GM23338 (cell line): ENCODE data around the gene GNG12. TPM values are rescaled to one million over a fixed set of nuclear protein-coding genes. Genes with fewer than 3 reads are reported as not detected.
"Not testable (repeated sequence)": the region's sequence is repeated elsewhere in the genome, so short reads cannot be mapped to it uniquely, and the experiment has no call there.

ENCODE experiments used
- ATAC-seq: fragments of 200-7000 bp; cut with Tn5 transposase; 3 replicates; pipeline ENCODE4 v1.9.1; 2020
- DNase-seq: peaks from one replicate; pipeline ENCODE4 v3.0.0-alpha.2; 2015; ENCODE audit warnings: low spot score
- H2AFZ ChIP-seq: fragments of 200-600 bp; sonication (generic); 2 replicates; pipeline ENCODE4 v1.8.0; 2016; ENCODE audit warnings: antibody characterized with exemption, mild to moderate bottlenecking, moderate library complexity
- H3F3A ChIP-seq: fragments of 200-600 bp; sonication (generic); replicated peaks from 2 replicates; pipeline ENCODE4 v1.8.0; 2017; ENCODE audit warnings: antibody characterized with exemption, mixed run types, low read depth
- H3K27ac ChIP-seq: fragments of 200-600 bp; sonication (generic); 2 replicates; pipeline ENCODE4 v1.6.1; 2016; ENCODE audit warnings: low read depth
- H3K27me3 ChIP-seq: fragments of 200-600 bp; sonication (generic); 2 replicates; pipeline ENCODE4 v1.8.0; 2016; ENCODE audit warnings: mild to moderate bottlenecking, mixed run types, moderate library complexity; ENCODE audit not compliant: insufficient read depth
- H3K36me3 ChIP-seq: fragments of 200-600 bp; sonication (generic); 2 replicates; pipeline ENCODE4 v1.8.0; 2016; ENCODE audit warnings: mild to moderate bottlenecking; ENCODE audit not compliant: insufficient read depth
- H3K4me1 ChIP-seq: fragments of 200-600 bp; sonication (generic); 2 replicates; pipeline ENCODE4 v1.8.0; 2016; ENCODE audit warnings: mild to moderate bottlenecking, moderate library complexity; ENCODE audit not compliant: insufficient read depth
- H3K4me2 ChIP-seq: fragments of 200-600 bp; sonication (generic); 2 replicates; pipeline ENCODE4 v1.7.1; 2017; ENCODE audit warnings: mixed run types
- H3K4me3 ChIP-seq: fragments of 200-600 bp; sonication (generic); 2 replicates; pipeline ENCODE4 v1.6.1; 2016; ENCODE audit warnings: mixed run types
- H3K79me2 ChIP-seq: fragments of 200-600 bp; sonication (generic); replicated peaks from 2 replicates; pipeline ENCODE4 v1.8.0; 2017; ENCODE audit warnings: mild to moderate bottlenecking; ENCODE audit not compliant: insufficient read depth
- H3K9me2 ChIP-seq: fragments of 200-600 bp; sonication (generic); 2 replicates; pipeline ENCODE4 v1.8.0; 2017; ENCODE audit not compliant: insufficient read depth
- H4K20me1 ChIP-seq: fragments of 200-600 bp; sonication (generic); replicated peaks from 2 replicates; pipeline ENCODE4 v1.8.0; 2017; ENCODE audit warnings: mild to moderate bottlenecking; ENCODE audit not compliant: insufficient read depth
- H3K27ac Mint-ChIP-seq: 2 replicates; pipeline ENCODE4 v1.8.0; 2020; ENCODE audit warnings: inconsistent platforms, mild to moderate bottlenecking, moderate library complexity, mixed read lengths
- H3K27me3 Mint-ChIP-seq: 3 replicates; pipeline ENCODE4 v1.8.0; 2022; ENCODE audit warnings: low read depth, mild to moderate bottlenecking, moderate library complexity, mixed read lengths, inconsistent platforms; ENCODE audit not compliant: insufficient read depth, poor library complexity
- H3K36me3 Mint-ChIP-seq: 3 replicates; pipeline ENCODE4 v1.8.0; 2021; ENCODE audit warnings: low read depth, mild to moderate bottlenecking, inconsistent platforms, moderate library complexity, mixed read lengths
- H3K4me1 Mint-ChIP-seq: 3 replicates; pipeline ENCODE4 v1.8.0; 2020; ENCODE audit warnings: mild to moderate bottlenecking, inconsistent platforms, mixed read lengths
- H3K4me3 Mint-ChIP-seq: 3 replicates; pipeline ENCODE4 v1.8.0; 2021; ENCODE audit warnings: moderate library complexity, mild to moderate bottlenecking, inconsistent platforms, mixed read lengths
- H3K9me3 Mint-ChIP-seq: 3 replicates; pipeline ENCODE4 v1.8.0; 2020; ENCODE audit warnings: moderate library complexity, mild to moderate bottlenecking, inconsistent platforms, mixed read lengths
- EZH2 ChIP-seq: fragments of 200-600 bp; sonication (generic); IDR thresholded peaks from one replicate; pipeline ENCODE4 v1.8.0; 2017; ENCODE audit warnings: antibody characterized with exemption, mild to moderate bottlenecking, low read depth; ENCODE audit not compliant: unreplicated experiment
- NANOG ChIP-seq: IDR thresholded peaks from 2 replicates; pipeline ENCODE4 v1.6.1; 2016; ENCODE audit warnings: antibody characterized with exemption, borderline replicate concordance
- POLR2AphosphoS5 ChIP-seq: IDR thresholded peaks from 2 replicates; pipeline ENCODE4 v1.6.1; 2016; ENCODE audit warnings: antibody characterized with exemption, low read depth
- ZNF331 ChIP-seq: fragments of 250-450 bp; sonication (Bioruptor Pico); IDR thresholded peaks from 2 replicates; pipeline ENCODE4 v1.5.0; 2020; ENCODE audit warnings: low read depth, mild to moderate bottlenecking, moderate library complexity
- polyA plus RNA-seq: library from polyadenylated mRNA; unstranded; fragments of >200 nt; fragmentation: Nextera tagmentation; extraction: Ambion mirVana; gene quantifications from 2 replicates; pipeline ENCODE4 v1.2.1, GENCODE V29; 2016
- total RNA-seq: library from RNA; depleted of rRNA; stranded (reverse); fragments of >200 nt; shearing (Covaris generic); gene quantifications from 2 replicates; pipeline ENCODE4 v1.2.3, GENCODE V29; 2014
- TF ChIP-seq, protein P1 (sequence below): IDR thresholded peaks from one replicate; pipeline ENCODE4 v1.6.1; 2018; ENCODE audit warnings: antibody characterized with exemption; ENCODE audit not compliant: unreplicated experiment
- TF ChIP-seq, protein P2 (sequence below): fragments of 250-450 bp; sonication (Bioruptor Pico); IDR thresholded peaks from 2 replicates; pipeline ENCODE4 v1.5.0; 2020; ENCODE audit warnings: mild to moderate bottlenecking, moderate library complexity
- TF ChIP-seq, protein P3 (sequence below), 2 experiments: fragments of 200-600 bp in 1 of 2; sonication (generic) in 1 of 2; conservative IDR thresholded peaks; 2 replicates each; pipeline versions ENCODE4 v1.5.1 to v1.6.1; 2016 to 2017; ENCODE audit warnings: antibody characterized with exemption in 2 of 2, low read depth in 2 of 2, mild to moderate bottlenecking in 2 of 2, moderate library complexity in 1 of 2

GNG12 gene
- total and polyA plus RNA-seq, 2 experiments from 2014 or later = 13.4 to 33.0 TPM

DNA sequence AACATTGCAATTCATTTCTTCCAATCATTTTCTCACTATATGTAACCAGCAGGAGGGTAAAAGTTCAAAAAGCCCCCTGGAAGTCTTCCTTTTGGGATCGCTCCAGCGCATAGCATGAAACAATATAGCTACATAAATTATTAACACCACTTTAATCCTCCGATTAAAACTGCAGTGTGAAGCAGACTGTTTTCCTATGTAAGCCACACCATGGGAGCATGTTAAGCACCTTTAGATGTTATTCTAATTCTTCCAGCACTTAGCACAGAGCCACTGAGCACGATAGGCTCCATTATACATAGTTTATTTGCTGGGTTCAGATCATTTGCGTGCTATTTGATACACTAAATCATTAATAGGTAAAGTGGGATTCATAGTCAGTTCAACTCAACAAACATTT lies 166.6 kb downstream of the GNG12 start:
- H3K27ac Mint-ChIP-seq = no peak overlapping the region
- no peak for ATAC-seq
- H3K4me1 Mint-ChIP-seq = no peaks in the 10 kb centered on the region; the same call in 2 of the 3 replicates
- no peak overlapping the region for H3K4me3 Mint-ChIP-seq
- Histone ChIP-seq H3K79me2 (no peaks in the 10 kb centered on the region), H3K27ac (no peak overlapping the region), H3K36me3 (no peaks in the 10 kb centered on the region), H3K4me3 (no peak overlapping the region), H3K4me2 (no peak overlapping the region), H3F3A (no peaks in the 10 kb centered on the region), H2AFZ (no peak overlapping the region), H4K20me1 (no peaks in the 10 kb centered on the region), H3K27me3 (no peaks in the 10 kb centered on the region), H3K9me2 (no peaks in the 10 kb centered on the region), H3K4me1 (no peaks in the 10 kb centered on the region)
- no peaks in the 10 kb centered on the region for H3K9me3 Mint-ChIP-seq
- no peaks in the 10 kb centered on the region for H3K36me3 Mint-ChIP-seq
- no peak for DNase-seq
- TF ChIP-seq POLR2AphosphoS5 (no peak), EZH2 (no peak), ZNF331 (CRISPR knock-in tag) (no peak), NANOG (no peak)
- TF ChIP-seq, protein P1, sequence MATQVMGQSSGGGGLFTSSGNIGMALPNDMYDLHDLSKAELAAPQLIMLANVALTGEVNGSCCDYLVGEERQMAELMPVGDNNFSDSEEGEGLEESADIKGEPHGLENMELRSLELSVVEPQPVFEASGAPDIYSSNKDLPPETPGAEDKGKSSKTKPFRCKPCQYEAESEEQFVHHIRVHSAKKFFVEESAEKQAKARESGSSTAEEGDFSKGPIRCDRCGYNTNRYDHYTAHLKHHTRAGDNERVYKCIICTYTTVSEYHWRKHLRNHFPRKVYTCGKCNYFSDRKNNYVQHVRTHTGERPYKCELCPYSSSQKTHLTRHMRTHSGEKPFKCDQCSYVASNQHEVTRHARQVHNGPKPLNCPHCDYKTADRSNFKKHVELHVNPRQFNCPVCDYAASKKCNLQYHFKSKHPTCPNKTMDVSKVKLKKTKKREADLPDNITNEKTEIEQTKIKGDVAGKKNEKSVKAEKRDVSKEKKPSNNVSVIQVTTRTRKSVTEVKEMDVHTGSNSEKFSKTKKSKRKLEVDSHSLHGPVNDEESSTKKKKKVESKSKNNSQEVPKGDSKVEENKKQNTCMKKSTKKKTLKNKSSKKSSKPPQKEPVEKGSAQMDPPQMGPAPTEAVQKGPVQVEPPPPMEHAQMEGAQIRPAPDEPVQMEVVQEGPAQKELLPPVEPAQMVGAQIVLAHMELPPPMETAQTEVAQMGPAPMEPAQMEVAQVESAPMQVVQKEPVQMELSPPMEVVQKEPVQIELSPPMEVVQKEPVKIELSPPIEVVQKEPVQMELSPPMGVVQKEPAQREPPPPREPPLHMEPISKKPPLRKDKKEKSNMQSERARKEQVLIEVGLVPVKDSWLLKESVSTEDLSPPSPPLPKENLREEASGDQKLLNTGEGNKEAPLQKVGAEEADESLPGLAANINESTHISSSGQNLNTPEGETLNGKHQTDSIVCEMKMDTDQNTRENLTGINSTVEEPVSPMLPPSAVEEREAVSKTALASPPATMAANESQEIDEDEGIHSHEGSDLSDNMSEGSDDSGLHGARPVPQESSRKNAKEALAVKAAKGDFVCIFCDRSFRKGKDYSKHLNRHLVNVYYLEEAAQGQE = no peak
- TF ChIP-seq, protein P2, sequence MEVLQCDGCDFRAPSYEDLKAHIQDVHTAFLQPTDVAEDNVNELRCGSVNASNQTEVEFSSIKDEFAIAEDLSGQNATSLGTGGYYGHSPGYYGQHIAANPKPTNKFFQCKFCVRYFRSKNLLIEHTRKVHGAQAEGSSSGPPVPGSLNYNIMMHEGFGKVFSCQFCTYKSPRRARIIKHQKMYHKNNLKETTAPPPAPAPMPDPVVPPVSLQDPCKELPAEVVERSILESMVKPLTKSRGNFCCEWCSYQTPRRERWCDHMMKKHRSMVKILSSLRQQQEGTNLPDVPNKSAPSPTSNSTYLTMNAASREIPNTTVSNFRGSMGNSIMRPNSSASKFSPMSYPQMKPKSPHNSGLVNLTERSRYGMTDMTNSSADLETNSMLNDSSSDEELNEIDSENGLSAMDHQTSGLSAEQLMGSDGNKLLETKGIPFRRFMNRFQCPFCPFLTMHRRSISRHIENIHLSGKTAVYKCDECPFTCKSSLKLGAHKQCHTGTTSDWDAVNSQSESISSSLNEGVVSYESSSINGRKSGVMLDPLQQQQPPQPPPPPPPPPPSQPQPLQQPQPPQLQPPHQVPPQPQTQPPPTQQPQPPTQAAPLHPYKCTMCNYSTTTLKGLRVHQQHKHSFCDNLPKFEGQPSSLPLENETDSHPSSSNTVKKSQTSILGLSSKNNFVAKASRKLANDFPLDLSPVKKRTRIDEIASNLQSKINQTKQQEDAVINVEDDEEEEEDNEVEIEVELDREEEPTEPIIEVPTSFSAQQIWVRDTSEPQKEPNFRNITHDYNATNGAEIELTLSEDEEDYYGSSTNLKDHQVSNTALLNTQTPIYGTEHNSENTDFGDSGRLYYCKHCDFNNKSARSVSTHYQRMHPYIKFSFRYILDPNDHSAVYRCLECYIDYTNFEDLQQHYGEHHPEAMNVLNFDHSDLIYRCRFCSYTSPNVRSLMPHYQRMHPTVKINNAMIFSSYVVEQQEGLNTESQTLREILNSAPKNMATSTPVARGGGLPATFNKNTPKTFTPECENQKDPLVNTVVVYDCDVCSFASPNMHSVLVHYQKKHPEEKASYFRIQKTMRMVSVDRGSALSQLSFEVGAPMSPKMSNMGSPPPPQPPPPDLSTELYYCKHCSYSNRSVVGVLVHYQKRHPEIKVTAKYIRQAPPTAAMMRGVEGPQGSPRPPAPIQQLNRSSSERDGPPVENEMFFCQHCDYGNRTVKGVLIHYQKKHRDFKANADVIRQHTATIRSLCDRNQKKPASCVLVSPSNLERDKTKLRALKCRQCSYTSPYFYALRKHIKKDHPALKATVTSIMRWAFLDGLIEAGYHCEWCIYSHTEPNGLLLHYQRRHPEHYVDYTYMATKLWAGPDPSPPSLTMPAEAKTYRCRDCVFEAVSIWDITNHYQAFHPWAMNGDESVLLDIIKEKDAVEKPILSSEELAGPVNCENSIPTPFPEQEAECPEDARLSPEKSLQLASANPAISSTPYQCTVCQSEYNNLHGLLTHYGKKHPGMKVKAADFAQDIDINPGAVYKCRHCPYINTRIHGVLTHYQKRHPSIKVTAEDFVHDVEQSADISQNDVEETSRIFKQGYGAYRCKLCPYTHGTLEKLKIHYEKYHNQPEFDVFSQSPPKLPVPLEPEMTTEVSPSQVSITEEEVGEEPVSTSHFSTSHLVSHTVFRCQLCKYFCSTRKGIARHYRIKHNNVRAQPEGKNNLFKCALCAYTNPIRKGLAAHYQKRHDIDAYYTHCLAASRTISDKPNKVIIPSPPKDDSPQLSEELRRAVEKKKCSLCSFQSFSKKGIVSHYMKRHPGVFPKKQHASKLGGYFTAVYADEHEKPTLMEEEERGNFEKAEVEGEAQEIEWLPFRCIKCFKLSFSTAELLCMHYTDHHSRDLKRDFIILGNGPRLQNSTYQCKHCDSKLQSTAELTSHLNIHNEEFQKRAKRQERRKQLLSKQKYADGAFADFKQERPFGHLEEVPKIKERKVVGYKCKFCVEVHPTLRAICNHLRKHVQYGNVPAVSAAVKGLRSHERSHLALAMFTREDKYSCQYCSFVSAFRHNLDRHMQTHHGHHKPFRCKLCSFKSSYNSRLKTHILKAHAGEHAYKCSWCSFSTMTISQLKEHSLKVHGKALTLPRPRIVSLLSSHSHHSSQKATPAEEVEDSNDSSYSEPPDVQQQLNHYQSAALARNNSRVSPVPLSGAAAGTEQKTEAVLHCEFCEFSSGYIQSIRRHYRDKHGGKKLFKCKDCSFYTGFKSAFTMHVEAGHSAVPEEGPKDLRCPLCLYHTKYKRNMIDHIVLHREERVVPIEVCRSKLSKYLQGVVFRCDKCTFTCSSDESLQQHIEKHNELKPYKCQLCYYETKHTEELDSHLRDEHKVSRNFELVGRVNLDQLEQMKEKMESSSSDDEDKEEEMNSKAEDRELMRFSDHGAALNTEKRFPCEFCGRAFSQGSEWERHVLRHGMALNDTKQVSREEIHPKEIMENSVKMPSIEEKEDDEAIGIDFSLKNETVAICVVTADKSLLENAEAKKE = no peak
- TF ChIP-seq, protein P3, sequence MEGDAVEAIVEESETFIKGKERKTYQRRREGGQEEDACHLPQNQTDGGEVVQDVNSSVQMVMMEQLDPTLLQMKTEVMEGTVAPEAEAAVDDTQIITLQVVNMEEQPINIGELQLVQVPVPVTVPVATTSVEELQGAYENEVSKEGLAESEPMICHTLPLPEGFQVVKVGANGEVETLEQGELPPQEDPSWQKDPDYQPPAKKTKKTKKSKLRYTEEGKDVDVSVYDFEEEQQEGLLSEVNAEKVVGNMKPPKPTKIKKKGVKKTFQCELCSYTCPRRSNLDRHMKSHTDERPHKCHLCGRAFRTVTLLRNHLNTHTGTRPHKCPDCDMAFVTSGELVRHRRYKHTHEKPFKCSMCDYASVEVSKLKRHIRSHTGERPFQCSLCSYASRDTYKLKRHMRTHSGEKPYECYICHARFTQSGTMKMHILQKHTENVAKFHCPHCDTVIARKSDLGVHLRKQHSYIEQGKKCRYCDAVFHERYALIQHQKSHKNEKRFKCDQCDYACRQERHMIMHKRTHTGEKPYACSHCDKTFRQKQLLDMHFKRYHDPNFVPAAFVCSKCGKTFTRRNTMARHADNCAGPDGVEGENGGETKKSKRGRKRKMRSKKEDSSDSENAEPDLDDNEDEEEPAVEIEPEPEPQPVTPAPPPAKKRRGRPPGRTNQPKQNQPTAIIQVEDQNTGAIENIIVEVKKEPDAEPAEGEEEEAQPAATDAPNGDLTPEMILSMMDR (conservative IDR thresholded peaks at IDR 0.05; ENCODE audit: low read depth in 2 of 2) = no peak
- H3K27me3 Mint-ChIP-seq = peaks cover 2% of the 10 kb centered on the region

GRCh38 chr1:67665307-67665706 lies 168.0 kb downstream of the GNG12 start:
- not testable (repeated sequence) for H4K20me1 ChIP-seq, H3K27ac Mint-ChIP-seq, H3K4me1 ChIP-seq, H3K27me3 ChIP-seq, H3K4me3 ChIP-seq, ATAC-seq, H3K4me2 ChIP-seq, H3K36me3 ChIP-seq, H2AFZ ChIP-seq, H3K9me2 ChIP-seq, H3K4me3 Mint-ChIP-seq, H3K79me2 ChIP-seq, H3K36me3 Mint-ChIP-seq, H3F3A ChIP-seq, H3K27ac ChIP-seq, H3K9me3 Mint-ChIP-seq, H3K4me1 Mint-ChIP-seq, H3K27me3 Mint-ChIP-seq, DNase-seq
